CD4-positive, alpha-beta T cell treated with Interleukin-4 for 4 hours (primary cell): ENCODE results near the gene ARHGEF28.

Source experiments
- DNase-seq: peaks from one replicate; pipeline ENCODE4 v3.0.0-alpha.2; 2020

ARHGEF28 gene

GRCh38 chr5:73826301-73827105 is 200.5 kb downstream of the ARHGEF28 start:
- DNase-seq = no peak

GRCh38 chr5:73827106-73827450 is 201.1 kb downstream of the ARHGEF28 start:
- no peak for DNase-seq

GRCh38 chr5:73828465-73828864 is 202.5 kb downstream of the ARHGEF28 start:
- no peak for DNase-seq

GRCh38 chr5:73830646-73831045 is 204.7 kb downstream of the ARHGEF28 start:
- no peak for DNase-seq

- DNase-seq = no peak
Measured at GRCh38 chr5:73831066-73831465, 205.1 kb downstream of the ARHGEF28 start.

- DNase-seq = no peak
Measured at GRCh38 chr5:73834693-73835092, 208.7 kb downstream of the ARHGEF28 start.

GRCh38 chr5:73835726-73836125 is 209.7 kb downstream of the ARHGEF28 start:
- no peak for DNase-seq

GRCh38 chr5:73836607-73837006 is 210.6 kb downstream of the ARHGEF28 start:
- no peak for DNase-seq

GRCh38 chr5:73838901-73839300 is 212.9 kb downstream of the ARHGEF28 start:
- DNase-seq = no peak

- no peak for DNase-seq
Measured at GRCh38 chr5:73841641-73842040, 215.6 kb downstream of the ARHGEF28 start.

- no peak for DNase-seq
Measured at GRCh38 chr5:73844165-73844564, 218.2 kb downstream of the ARHGEF28 start.

GRCh38 chr5:73851471-73852181 is 225.6 kb downstream of the ARHGEF28 start:
- no peak for DNase-seq

- no peak for DNase-seq
Measured at GRCh38 chr5:73853091-73853490, 227.1 kb downstream of the ARHGEF28 start.

- no peak for DNase-seq
Measured at GRCh38 chr5:73856997-73857396, 231.0 kb downstream of the ARHGEF28 start.

- DNase-seq = no peak
Measured at GRCh38 chr5:73857446-73857845, 231.4 kb downstream of the ARHGEF28 start.

GRCh38 chr5:73858054-73858453 is 232.1 kb downstream of the ARHGEF28 start:
- no peak for DNase-seq

GRCh38 chr5:73858776-73859175 is 232.8 kb downstream of the ARHGEF28 start:
- no peak for DNase-seq

- DNase-seq = no peak
Measured at GRCh38 chr5:73859696-73860095, 233.7 kb downstream of the ARHGEF28 start.

- no peak for DNase-seq
Measured at GRCh38 chr5:73861313-73861988, 235.5 kb downstream of the ARHGEF28 start.

- DNase-seq = no peak
Measured at GRCh38 chr5:73862796-73863195, 236.8 kb downstream of the ARHGEF28 start.

GRCh38 chr5:73863876-73864275 is 237.9 kb downstream of the ARHGEF28 start:
- DNase-seq = no peak

- DNase-seq = no peak
Measured at GRCh38 chr5:73865315-73865714, 239.3 kb downstream of the ARHGEF28 start.

- no peak for DNase-seq
Measured at GRCh38 chr5:73867345-73868335, 241.6 kb downstream of the ARHGEF28 start.
